DOHH2 (cell line): Measurements from ENCODE around the gene GNS.

Source experiments
- H3F3A ChIP-seq: fragments of 200-600 bp; sonication (generic), shearing (Covaris generic); 2 replicates; pipeline ENCODE4 v1.6.0; 2016; ENCODE audit warnings: antibody characterized with exemption, mild to moderate bottlenecking; ENCODE audit not compliant: control insufficient read depth, insufficient read depth
- H3K27ac ChIP-seq: fragments of 200-600 bp; sonication (generic); 2 replicates; pipeline ENCODE4 v1.5.1; 2014; ENCODE audit warnings: low read depth, mild to moderate bottlenecking, low read length, moderate library complexity
- H3K27me3 ChIP-seq: fragments of 200-600 bp; sonication (generic); 2 replicates; pipeline ENCODE4 v1.6.1; 2014; ENCODE audit warnings: mild to moderate bottlenecking, low read length, mixed read lengths; ENCODE audit not compliant: control insufficient read depth
- H3K36me3 ChIP-seq: fragments of 200-600 bp; sonication (generic); 2 replicates; pipeline ENCODE4 v1.6.1; 2014; ENCODE audit warnings: mild to moderate bottlenecking, low read length, moderate library complexity, mixed read lengths; ENCODE audit not compliant: control insufficient read depth
- H3K4me1 ChIP-seq: fragments of 200-600 bp; sonication (generic); 2 replicates; pipeline ENCODE4 v1.6.1; 2014; ENCODE audit warnings: mild to moderate bottlenecking, low read length, mixed read lengths; ENCODE audit not compliant: control insufficient read depth
- H3K4me2 ChIP-seq: fragments of 200-600 bp; sonication (generic); 2 replicates; pipeline ENCODE4 v1.6.0; 2014; ENCODE audit warnings: mild to moderate bottlenecking, low read length, moderate library complexity
- H3K4me3 ChIP-seq: fragments of 200-600 bp; sonication (generic); 2 replicates; pipeline ENCODE4 v1.5.1; 2014; ENCODE audit warnings: mild to moderate bottlenecking, low read length, mixed read lengths
- H3K79me2 ChIP-seq: fragments of 200-600 bp; sonication (generic); 2 replicates; pipeline ENCODE4 v1.6.1; 2014; ENCODE audit warnings: mild to moderate bottlenecking, low read length, mixed read lengths; ENCODE audit not compliant: control insufficient read depth
- H3K9me2 ChIP-seq: fragments of 200-600 bp; sonication (generic); replicated peaks from 2 replicates; pipeline ENCODE4 v1.6.1; 2014; ENCODE audit warnings: mild to moderate bottlenecking, low read length, mixed read lengths; ENCODE audit not compliant: control insufficient read depth
- H3K9me3 ChIP-seq: fragments of 200-600 bp; sonication (generic); 2 replicates; pipeline ENCODE4 v1.6.1; 2014; ENCODE audit warnings: antibody characterized with exemption, low read length, mixed read lengths; ENCODE audit not compliant: control insufficient read depth, insufficient read depth
- H4K20me1 ChIP-seq: fragments of 200-600 bp; sonication (generic); 2 replicates; pipeline ENCODE4 v1.6.0; 2014; ENCODE audit warnings: low read depth, mild to moderate bottlenecking, antibody characterized with exemption, low read length, moderate library complexity; ENCODE audit not compliant: control insufficient read depth, insufficient read depth
- EZH2phosphoT487 ChIP-seq: fragments of 200-600 bp; sonication (generic); IDR thresholded peaks from 2 replicates; pipeline ENCODE4 v1.6.1; 2017; ENCODE audit warnings: borderline replicate concordance, mild to moderate bottlenecking, antibody characterized with exemption, low read length, moderate library complexity, mixed read lengths
- TF ChIP-seq, protein P1 (sequence below): fragments of 200-600 bp; sonication (generic); IDR thresholded peaks from one replicate; pipeline ENCODE4 v1.5.1; 2014; ENCODE audit warnings: antibody characterized with exemption, mild to moderate bottlenecking, low read depth, low read length; ENCODE audit not compliant: poor library complexity, severe bottlenecking

Gene GNS

DNA sequence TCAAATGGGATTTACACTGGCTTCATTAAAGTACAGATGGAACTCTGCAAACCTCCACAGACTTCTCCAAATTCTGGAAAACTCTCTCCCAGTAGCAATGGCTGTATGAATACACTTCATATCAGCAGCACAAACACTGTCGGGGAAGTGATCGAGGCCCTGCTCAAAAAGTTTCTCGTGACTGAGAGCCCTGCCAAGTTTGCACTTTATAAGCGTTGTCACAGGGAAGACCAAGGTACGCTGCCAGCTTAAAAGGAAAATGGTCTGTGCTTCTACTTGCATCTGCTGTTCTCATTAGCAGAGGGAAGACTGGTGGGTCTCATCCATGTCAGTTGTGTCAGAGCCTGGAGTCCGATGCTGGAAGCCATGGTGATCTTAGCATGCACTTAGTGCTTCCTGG, 71.0 kb downstream of the GNS start:
- Histone ChIP-seq H3K36me3 (peaks cover 64% of the 10 kb centered on the region), H3K9me2 (no peaks in the 10 kb centered on the region), H3F3A (no peaks in the 10 kb centered on the region), H3K27me3 (no peaks in the 10 kb centered on the region), H3K4me2 (no peak overlapping the region), H3K9me3 (no peaks in the 10 kb centered on the region), H3K79me2 (peaks cover 38% of the 10 kb centered on the region), H3K4me3 (no peak overlapping the region), H3K4me1 (peaks cover 3% of the 10 kb centered on the region), H3K27ac (no peak overlapping the region), H4K20me1 (no peaks in the 10 kb centered on the region)
- TF ChIP-seq EZH2phosphoT487 = no peak
- TF ChIP-seq, protein P1, sequence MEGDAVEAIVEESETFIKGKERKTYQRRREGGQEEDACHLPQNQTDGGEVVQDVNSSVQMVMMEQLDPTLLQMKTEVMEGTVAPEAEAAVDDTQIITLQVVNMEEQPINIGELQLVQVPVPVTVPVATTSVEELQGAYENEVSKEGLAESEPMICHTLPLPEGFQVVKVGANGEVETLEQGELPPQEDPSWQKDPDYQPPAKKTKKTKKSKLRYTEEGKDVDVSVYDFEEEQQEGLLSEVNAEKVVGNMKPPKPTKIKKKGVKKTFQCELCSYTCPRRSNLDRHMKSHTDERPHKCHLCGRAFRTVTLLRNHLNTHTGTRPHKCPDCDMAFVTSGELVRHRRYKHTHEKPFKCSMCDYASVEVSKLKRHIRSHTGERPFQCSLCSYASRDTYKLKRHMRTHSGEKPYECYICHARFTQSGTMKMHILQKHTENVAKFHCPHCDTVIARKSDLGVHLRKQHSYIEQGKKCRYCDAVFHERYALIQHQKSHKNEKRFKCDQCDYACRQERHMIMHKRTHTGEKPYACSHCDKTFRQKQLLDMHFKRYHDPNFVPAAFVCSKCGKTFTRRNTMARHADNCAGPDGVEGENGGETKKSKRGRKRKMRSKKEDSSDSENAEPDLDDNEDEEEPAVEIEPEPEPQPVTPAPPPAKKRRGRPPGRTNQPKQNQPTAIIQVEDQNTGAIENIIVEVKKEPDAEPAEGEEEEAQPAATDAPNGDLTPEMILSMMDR = no peak

DNA sequence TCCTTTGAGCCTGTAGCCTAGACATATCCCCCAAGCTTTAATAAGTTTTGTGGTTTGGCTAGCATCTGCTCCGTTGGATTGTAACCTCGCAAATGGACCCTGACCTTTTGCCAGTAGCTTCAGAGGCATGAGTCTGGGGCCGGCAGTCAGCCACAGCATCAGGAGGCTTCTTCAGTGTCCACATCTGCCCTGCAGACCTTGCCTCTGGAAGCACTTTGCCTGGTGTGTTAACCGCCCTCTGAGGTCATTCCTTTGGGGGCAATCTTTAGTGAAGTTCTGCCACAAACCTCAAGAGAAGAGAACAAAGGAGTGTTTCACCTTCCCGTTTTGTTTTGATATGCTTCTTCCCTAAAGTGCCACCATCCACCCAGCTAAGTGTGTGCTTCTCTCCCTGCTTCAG, 71.4 kb downstream of the GNS start:
- Histone ChIP-seq H3K4me1 (peaks cover 6% of the 10 kb centered on the region), H3K27ac (no peak overlapping the region), H3K4me2 (no peak overlapping the region), H3F3A (no peaks in the 10 kb centered on the region), H3K9me2 (no peaks in the 10 kb centered on the region), H3K27me3 (no peaks in the 10 kb centered on the region), H3K4me3 (no peak overlapping the region), H3K36me3 (peaks cover 61% of the 10 kb centered on the region), H4K20me1 (no peaks in the 10 kb centered on the region), H3K79me2 (peaks cover 42% of the 10 kb centered on the region), H3K9me3 (no peaks in the 10 kb centered on the region)
- TF ChIP-seq, protein P1 = no peak
- no peak for TF ChIP-seq EZH2phosphoT487

DNA sequence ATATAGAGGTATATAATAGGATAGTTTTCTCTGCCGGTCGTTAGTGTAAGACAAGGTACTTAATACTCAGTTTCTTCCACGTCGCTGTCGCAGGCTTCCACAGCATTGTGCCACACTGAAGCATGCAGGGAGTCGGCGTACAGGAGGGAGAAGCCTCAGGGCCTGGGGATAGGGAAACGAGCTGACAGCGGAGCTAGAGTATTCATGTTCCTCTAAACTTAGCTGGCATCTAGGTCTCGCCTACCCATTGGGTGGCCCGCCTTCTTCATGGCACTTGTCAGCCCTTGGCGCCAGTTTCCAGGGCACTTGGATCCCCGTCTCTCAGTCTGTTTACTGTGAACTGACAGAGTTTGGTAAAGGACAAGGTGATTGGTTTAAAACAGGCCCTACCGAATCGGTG, 73.6 kb downstream of the GNS start:
- TF ChIP-seq, protein P1 = no peak
- TF ChIP-seq EZH2phosphoT487 = no peak
- peaks cover 48% of the 10 kb centered on the region for H3K36me3 ChIP-seq
- no peaks in the 10 kb centered on the region for H3K9me2 ChIP-seq
- peaks cover 64% of the 10 kb centered on the region for H3K79me2 ChIP-seq
- peaks cover 9% of the 10 kb centered on the region; the same call in 1 of the 2 replicates for H4K20me1 ChIP-seq
- H3K4me2 ChIP-seq = no peak overlapping the region
- H3K9me3 ChIP-seq = no peaks in the 10 kb centered on the region
- H3K27me3 ChIP-seq = no peaks in the 10 kb centered on the region
- H3K4me1 ChIP-seq = peaks cover 21% of the 10 kb centered on the region
- H3K27ac ChIP-seq = no peak overlapping the region
- H3K4me3 ChIP-seq = no peak overlapping the region
- no peaks in the 10 kb centered on the region for H3F3A ChIP-seq

DNA sequence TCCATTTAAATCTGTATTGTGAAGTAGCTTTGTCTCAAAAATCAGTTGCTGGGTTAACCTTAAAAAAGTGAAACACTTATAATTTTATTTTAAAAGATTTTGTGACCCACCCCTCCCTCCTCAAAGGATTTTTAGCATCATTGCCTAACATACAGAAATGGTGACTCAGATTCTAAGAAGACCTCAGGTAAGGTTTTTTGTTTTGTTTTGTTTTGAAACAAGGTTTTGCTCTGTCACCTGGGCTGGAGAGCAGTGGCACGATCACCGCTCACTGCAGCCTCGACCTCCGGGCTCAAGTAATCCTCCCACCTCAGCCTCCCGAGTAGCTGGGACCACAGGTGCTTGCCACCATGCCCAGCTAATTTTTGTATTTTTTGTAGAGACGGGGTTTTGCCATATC, 74.2 kb downstream of the GNS start:
- peaks cover 25% of the 10 kb centered on the region for H3K4me1 ChIP-seq
- peaks cover 48% of the 10 kb centered on the region for H3K36me3 ChIP-seq
- no peaks in the 10 kb centered on the region for H3K9me3 ChIP-seq
- no peak for TF ChIP-seq EZH2phosphoT487
- TF ChIP-seq, protein P1 = no peak
- H3K27ac ChIP-seq = no peak overlapping the region
- peaks cover 70% of the 10 kb centered on the region for H3K79me2 ChIP-seq
- no peak overlapping the region for H3K4me2 ChIP-seq
- no peaks in the 10 kb centered on the region for H3K27me3 ChIP-seq
- peaks cover 9% of the 10 kb centered on the region; the same call in 1 of the 2 replicates for H4K20me1 ChIP-seq
- H3F3A ChIP-seq = no peaks in the 10 kb centered on the region
- no peaks in the 10 kb centered on the region for H3K9me2 ChIP-seq
- no peak overlapping the region for H3K4me3 ChIP-seq
